DMS153 treated with DMSO at 0.1 percent for 48 hours (cell line): Measurements from ENCODE around the gene LSM4.

Experiments used
- DNase-seq: peaks from one replicate; lab custom pipeline; 2025; ENCODE audit not compliant: unreplicated experiment; lab: John Stamatoyannopoulos, UW

The LSM4 gene

DNA sequence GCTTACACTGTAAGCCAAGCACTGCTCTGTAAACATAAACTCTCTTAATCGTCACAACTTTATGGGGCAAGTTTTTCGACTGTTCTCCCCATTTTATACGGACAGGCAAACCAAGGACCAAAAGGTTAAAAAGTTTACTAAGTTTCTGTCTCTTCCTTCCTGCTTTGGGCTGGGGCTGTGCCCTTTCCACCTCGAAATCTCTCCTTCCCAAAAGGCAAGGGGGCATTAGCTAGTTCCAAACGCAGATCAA lies 43.7 kb downstream of the LSM4 start:
- DNase-seq: no peak

DNA sequence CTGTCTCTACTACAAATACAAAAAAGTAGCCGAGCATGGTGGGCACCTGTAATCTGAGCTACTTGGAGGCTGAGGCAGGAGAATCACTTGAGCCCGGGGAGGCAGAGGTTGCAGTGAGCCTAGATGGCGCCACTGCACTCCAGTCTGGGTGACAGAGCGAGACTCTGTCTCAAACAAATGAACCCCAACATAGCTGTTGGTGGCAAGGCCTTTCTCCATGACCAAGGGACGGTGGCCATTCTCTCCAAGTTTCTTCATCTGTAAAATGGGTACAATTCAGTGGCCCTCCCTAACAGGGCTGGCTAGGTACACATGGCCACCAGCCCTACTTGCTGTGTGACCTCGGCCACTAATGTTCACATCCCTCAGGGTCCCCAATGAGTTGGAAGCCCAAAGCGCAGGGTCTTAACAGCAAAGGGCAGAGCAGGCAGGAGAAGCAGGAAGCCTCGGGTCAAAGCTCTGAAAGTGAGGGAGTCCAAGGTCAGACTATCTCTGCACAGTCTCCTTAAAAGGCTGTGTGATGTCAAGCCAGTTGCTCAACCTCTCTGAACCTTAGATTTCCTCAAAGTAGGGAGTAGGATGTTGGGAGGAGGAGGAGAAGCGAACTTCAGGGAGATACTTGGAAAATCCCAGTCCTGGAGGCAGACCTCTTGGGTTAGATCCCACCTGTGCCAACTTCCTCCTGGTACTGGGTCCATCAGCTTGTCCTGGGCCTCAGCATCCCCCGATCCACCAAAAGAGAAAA lies 44.2 kb downstream of the LSM4 start:
- no peak for DNase-seq

DNA sequence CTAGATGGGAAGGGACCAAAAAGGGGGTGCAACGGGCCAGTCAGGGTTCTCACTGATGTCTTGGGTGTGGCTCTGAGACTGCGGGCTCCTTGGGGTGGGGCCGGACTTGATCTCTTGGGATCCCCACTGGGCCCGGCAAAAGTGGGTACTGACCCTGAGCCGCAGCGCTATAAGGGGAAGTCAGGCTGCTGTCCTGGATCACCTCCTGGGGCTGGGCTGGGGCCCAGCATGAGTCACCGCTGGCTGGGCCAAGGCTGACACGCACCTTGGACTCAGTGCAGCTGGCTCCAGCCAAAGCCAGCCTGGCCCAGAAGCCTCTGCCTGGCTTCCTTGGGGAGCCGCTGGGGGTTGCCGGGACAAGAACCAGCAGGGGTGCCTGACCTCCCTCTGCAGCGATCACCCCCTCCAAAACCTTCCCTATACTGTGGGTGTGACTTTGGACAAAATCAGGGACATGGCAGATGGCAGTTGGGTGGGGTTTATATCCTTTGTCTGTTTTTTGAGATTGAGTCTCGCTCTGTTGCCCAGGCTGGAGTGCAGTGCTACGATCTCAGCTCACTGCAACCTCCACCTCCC lies 48.0 kb downstream of the LSM4 start:
- DNase-seq: no peak

DNA sequence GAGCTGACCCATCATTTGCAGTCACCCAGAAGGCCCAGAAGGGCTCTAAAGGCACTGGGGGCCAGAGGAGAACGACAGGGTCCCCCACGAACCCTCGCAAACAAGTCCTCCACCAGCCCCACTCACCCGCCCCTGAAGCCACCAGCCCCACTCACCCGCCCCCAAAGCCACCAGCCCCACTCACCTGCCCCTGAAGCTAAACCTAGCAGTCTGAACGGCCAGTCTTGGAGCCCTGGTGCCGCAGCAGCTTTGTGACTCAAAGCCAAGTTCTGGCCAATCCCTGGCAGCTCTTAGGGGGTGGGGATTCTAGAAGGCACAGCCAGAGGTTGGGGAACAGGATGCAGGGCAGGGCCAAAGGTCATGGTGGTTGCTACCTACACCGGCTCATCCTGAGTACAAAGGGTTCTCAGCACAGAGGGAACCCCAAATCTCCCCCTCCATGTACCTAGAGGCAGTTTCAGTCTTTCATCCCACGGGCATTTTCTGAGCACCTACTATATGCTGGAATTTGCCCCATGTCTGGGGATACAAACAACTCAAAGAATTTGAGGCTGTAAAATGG lies 48.6 kb downstream of the LSM4 start, which contains the start of gene IQCN:
Gene IQCN, minus strand, starts transcription at position 234 of the 562 bp plus-strand sequence. CDS start 4,974 bp downstream, outside the sequence.
- no peak for DNase-seq

DNA sequence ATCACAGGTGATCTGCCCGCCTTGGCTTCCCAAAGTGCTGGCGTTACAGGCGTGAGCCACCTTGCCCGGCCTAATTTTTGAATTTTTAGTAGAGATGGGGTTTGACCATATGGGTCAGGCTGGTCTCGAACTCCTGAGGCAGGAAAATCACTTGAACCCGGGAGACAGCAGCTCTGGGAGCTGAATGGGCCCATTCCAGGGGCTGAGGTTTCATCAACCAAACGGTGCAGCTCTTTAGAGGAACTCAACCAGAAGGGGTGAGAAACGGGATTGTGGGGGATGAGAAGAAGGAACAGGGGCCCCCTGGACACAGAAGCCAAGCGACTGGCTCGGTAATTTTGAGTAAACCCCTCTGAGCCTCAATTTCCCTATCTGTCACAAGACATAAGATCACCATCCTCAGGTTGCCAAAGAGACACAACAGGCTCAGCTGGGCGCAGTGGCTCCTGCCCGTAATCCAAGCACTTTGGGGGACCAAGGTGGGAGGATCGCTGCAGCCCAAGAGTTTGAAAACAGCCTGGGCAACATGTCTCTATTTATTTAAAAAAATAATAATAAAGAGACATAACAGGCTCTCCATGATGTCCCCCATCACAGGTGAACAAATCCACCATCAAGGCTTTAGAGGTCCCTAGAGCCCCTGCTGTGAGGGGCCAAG lies 49.2 kb downstream of the LSM4 start:
- no peak for DNase-seq

DNA sequence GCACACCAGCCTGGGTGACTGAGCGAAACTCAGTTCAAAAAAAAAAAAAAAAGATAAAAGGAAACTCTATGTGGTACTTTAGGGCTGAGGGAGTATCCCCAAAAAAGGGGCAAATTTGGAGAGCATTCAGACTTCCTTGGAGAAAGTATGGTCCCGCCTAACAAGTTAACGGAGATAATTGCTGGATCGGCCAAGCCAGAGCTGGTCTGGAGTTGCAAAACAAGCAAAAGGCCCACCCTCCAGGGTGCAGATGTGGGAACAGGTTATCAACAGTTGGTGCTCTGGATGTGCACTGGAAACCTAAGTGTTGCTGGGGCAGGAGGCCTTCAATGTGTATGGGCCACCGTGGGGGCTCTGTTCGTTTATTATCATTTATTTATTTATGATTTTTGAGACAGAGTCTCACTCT lies 51.4 kb downstream of the LSM4 start:
- DNase-seq: no peak

DNA sequence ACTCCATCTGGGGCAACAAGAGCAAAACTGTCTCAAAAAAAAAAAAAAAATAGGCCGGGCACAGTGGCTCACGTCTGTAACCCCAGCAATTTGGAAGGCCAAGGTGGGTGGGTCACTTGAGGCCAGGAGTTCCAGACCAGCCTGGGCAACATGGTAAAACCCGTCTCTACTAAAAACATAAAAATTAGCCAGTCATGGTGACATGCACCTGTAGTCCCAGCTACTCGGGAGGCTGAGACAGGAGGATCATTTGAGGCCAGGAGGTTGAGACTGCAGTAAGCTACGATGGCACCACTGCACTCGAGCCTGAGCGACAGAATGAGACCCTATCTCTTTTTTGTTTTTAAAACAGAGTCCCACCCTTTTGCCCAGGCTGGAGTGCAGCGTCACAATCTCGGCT lies 52.5 kb downstream of the LSM4 start:
- DNase-seq: no peak

DNA sequence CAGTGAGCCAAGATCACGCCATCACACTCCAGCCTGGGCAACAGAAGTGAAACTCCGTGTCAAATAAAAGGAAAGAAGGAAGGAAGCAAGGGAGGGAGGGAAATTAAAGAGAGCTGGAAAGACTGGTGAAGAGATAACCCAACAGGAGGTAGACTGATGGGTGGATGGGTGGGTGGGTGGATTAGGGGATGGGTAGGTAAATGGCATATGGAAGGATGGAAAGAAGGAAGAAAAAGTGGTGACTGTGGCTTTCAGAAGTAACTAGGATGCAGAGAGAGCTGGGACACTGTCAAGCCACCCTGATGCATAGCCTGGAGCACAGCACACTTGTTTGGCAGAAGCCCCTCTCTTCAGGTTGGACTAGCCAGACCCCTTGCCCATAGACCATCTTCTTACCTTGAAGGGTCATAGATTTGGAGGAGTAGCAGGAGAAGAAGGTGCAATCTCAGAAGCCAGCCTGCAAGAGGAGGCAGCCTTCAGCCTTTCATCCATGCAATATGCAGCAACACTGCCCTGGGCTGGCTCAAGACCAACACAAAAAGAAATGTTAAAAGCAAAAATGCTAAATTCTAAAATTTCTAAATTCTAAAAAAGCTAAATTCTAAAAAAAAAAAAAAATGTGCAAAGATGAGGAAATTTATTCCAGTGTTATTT lies 53.7 kb downstream of the LSM4 start:
- no peak for DNase-seq

DNA sequence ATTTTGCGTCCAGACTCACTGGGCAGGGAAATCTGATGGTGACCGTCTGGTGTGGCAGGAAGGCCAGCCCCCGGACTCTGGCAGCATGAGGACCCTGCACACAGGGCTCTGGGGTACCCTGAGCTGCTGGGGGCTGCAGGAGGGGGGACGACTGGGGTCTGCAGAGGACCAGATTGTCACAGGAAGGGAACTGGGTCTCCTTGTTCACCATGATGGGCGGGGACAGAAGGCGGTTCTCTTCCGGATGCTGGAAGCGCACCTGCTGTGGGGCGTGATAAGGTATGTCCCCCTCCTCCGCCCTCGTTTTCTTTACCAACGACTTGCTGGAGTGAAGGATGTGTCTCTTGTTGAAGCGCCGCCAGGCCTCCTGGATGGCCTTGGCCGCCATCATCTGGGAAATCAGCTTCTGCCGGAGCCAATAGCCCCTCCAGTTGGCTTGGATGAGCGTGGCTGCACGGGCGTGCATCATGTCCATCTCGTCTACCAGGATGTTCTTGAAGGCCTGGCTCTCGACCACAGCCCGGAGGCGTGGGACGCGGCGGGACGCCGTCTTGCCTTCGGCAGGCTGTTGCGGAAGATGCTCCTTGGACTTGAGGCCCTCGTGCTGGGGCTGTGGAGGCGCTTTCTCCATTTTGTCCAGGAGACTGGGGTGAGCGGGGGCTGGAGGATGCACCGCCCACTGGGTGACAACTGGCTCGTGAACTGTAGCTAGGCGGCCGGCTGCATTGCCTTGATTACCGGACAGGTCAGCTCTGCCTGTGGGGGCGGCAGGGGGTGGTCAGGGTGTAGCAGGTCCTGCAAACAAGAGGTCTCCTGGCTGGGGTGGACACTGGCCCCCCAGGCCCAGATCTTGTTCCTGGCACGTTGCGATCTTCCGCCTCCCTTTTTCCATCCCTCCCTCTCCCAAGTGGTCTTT lies 55.8 kb downstream of the LSM4 start:
- no peak for DNase-seq

DNA sequence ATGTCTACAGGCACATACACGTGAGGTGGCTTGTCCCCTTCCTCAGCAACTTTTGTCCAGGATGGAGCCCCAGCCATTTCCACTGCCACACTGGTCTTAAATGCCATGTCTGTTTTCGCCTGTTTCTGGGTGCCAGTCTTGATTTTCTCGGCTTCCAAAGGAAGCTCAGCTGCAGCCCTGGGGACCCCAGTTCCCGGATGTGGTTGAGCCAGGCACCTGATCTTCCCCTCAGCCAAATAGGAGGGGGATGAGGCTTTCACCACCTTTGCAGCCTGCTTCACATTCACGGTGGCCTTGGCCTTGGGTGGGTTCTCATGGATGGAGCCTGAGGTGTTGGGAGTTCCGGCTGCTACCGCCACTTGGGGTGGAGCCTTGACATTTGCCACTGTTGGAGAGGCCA lies 57.3 kb downstream of the LSM4 start:
- no peak for DNase-seq

DNA sequence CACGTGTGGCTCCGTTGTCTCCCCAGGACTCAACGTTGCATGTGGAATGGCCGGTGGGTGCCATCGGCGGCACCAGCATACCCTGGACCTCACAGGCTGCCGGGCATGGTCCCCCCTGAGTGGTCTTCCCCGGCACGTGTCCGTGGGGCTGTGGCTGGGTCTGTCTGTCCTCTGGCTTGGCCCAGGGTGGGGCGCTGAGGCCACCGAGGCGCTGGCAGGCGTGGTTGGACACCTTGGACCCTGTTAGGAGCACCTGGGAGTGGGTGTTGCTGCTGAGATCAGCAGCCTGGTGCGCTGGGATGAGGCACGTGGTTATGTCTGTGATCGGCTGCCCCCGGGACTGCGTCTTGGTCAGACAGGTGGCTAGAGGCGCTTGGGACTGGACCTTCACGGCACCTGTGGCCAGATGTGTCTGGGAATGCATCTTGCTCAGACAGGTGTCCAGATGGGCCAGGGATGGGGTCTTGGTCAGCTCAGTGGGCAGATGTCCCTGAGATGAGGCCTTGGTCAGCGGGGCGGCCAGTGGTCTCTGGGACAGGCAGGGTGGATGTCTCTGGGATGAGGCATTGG lies 57.8 kb downstream of the LSM4 start:
- no peak for DNase-seq

DNA sequence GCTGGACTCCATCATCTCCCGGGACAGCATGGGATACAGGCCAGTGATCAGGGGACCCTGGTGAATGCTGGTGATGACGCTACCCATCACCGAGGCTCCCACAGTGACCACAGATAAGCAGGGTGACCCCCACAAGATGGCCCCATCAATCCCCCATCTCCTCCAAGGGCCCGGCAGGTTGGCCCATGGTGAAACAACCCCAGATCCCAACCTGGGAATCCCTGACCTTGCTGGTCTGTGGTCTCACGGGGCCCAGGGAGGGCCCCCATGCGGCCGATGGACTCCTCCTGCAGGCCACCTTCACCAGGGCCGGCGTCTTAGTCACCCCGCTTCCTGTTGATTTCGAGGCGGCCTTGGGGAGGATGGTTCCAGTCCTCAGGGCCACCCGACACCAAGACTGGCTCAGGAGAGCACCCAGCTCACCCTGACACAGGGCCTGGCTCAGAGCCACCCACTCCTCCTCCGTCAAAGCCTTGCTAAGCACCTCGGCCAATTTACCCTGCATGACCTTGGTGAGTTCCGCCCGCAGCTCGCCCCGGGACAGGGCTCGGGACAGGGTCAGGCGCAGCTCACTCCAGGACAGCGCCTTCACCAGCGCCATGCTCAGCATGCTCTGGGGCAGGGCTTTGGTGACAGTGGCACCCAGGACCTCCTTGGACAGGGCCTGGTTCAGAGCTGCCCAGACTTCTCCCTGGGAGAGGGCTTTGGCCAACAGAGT lies 58.6 kb downstream of the LSM4 start:
- DNase-seq: no peak

DNA sequence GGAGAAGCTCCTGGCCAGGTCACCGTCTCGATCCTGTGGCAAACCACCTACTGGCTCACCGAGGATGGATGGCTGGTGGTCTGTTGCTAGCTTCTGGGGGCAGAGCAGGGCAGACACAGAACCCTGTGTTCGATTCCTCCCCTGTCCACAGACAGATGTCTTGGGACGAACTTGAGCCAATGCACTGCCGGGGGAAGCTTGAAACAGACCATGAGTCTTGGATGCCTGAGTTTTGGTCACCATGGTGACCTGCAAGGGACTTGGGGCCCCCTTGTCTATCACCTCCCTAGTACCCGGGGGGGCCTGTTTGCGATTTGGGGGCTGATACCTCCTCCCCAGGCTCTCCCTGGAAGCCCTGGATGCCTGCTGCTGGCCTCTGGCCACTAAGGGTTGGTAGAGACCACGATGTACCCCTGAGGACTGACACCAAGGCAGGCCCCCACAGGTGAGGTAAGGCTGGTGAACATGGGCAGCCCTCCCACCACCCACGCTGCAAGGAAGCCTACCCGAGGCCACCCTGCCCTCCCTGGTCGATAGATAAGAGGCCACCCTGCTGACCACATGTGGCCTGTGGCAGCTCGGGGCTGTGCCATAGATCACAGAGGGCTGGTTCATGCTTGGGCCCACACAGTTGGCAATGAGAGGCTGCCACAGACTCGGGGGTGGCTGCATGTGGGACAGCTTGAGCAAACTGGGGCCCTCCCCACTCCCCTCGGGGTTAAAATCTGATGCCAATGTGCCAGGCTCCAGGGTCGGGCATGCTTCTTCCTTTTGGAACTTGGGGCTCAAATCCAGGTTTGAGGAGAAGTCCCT lies 59.3 kb downstream of the LSM4 start:
- DNase-seq: no peak

DNA sequence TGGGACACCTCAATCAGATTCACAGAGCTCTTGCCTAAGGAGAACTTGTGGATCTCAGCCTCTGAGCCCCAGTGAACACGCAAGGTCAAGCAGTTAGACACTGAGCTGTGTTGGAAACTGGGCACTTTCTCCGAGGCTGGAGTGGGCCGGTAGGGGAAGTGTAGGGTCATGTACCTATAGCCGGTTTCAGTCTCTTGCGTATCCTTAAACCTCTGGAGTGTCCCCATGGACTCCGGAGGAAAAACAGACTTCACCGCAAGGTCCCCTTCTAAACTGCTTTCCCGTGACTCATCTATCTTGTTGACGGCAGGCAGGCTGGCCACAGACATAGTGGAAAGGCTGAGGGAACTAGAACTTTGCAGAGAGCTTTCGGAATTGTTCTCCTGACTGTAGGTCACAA lies 60.0 kb downstream of the LSM4 start:
- DNase-seq: no peak

DNA sequence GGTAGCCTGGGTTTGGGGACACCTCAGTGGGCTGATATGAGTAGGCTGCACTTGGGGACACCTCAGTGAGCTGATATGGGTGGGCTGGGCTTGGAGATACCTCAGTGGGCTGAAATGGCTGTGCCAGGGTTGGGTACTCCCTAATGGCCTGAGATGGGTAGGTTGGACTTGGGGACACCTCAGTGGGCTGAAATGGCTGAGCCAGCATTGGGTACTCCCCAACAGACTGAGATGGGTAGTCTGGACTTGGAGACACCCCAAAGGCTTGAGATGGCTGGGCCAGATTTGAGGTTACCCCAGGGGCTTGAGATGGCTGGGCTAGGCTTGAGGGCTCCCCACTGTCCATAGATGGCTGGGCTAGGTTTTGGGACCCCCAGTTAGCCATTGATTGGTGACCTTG lies 60.7 kb downstream of the LSM4 start:
- no peak for DNase-seq

DNA sequence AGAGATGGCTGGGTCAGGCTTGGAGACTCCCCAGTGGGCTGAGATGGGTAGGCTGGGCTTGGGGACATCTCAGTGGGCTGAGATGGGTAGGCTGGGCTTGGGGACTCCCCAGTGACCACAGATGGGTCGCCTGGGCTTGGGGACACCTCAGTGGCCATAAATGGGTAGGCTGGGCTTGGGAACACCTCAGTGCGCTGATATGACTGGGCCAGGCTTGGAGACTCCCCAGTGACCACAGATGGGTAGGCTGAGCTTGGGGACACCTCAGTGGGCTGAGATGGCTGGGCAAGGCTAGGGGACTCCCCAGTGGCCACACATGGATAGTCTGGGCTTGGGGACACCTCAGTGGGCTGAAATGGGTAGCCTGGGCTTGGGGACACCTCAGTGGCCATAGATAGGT lies 61.4 kb downstream of the LSM4 start:
- no peak for DNase-seq

DNA sequence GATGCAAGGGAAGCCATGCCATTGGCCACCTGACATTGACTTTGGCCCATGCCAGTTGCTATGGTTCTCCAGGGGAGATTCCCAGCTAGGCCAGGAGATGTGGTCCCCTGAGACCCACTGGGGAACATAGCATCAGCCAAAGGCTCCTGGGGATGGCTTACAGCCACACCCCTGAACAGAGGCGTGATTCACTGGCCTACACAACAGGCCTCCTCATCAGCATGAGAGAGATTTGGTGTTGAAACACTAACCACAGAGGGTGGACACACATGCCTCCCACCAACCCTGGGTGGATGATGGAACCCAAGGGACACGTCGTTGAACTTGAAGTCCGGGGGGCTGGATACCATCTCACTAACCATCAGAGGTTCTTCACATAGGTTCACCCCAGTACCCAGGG lies 63.0 kb downstream of the LSM4 start:
- no peak for DNase-seq

DNA sequence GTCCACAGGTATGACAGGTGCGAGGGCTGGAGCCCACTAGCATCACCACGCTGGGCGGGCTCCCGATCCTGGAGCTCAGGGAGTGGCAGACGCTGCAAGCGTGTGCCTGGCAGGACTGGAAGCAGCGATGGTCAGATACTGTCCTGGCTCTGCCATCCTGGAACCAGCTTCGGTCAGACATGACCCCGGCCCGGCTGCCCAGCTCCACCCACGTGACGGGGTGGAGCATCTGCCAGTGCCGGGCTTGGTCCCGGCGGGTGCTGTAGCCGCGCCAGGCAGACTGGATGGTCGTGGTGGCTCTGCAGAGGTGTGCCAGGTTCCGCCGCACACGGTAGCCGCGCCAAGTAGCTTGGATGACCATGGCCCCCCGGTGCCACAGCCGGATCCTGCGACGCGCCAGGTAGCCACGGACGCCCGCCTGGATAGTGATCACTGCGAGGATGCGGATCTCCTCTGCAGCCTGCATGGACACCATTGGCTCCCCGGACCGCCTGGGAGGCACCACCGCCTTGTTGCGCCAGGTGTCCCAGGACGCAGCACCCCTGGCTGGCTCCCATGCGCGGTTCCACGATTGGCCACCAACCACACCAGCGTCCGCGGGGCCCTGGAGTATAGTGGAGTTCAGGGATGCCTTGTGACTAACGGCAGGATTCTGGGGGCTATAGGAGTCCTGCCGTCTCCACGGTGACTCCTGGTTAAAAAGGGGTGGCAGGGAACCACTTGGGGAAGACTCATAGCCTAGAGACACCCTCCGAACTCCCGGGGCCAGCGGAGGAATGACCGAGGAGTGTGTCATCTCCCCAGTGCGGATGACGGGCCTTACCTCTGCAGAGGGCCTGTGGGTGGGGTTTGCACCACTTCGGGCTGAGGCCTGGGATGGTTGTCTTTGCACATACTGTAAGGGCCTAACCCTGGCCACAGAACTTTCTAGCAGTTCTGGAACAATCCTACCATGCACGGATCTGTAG lies 65.1 kb downstream of the LSM4 start:
- no peak for DNase-seq
